HepG2 (cell line): ENCODE data around the gene SLC24A4. TPM values are rescaled to one million over a fixed set of nuclear protein-coding genes. Genes with fewer than 3 reads are reported as not detected.

Experiments
- ATAC-seq: fragments of 200-7000 bp; cut with Tn5 transposase; 3 replicates; pipeline ENCODE4 v1.9.1; 2020; ENCODE audit warnings: mild to moderate bottlenecking, moderate library complexity
- BruUV-seq: library from RNA; stranded (reverse); fragments of 400-500 nt; replicated peaks from 2 replicates; lab custom pipeline; 2021; lab: Mats Ljungman, UMichigan
- CTCF ChIA-PET: fragments of 300-600 bp; formaldehyde crosslinking; extraction: SDS; loops from one replicate; lab custom pipeline; 2021; ENCODE audit warnings: low total read pairs, inconsistent platforms, low intra/inter-chr PET ratio; lab: Yijun Ruan, JAX
- POLR2A ChIA-PET: fragments of 350-600 bp; sonication (Branson Sonifier 250); formaldehyde crosslinking; loops from one replicate; lab custom pipeline; 2020; ENCODE audit warnings: antibody characterized with exemption, inconsistent platforms; lab: Yijun Ruan, JAX
- DNase-seq: peaks from one replicate; pipeline ENCODE4 v3.0.0-alpha.2; 2015; ENCODE audit warnings: low spot score
- FAIRE-seq: peaks from 3 replicates; lab custom pipeline; 2011; peaks lifted over from hg19 to GRCh38; lab: Jason Lieb, UNC
- H2AFZ ChIP-seq: one replicate; pipeline ENCODE4 v1.6.1; 2011; ENCODE audit warnings: low read length, inconsistent platforms
- H3K27ac ChIP-seq: fragments of 300-600 bp; 3 replicates; pipeline ENCODE4 v1.8.0; 2011; ENCODE audit warnings: mixed run types, mild to moderate bottlenecking, mixed read lengths, low read length, inconsistent platforms; ENCODE audit not compliant: insufficient read depth; ENCODE audit errors: extremely low read length
- H3K27me3 ChIP-seq, 2 experiments: fragments of 200-600 bp in 1 of 2; 2 replicates in 1 of 2; 3 replicates in 1 of 2; pipeline versions ENCODE4 v1.6.0 to v1.8.0; 2011; ENCODE audit warnings: low read length in 2 of 2, mild to moderate bottlenecking in 2 of 2, moderate library complexity in 2 of 2, inconsistent platforms in 1 of 2; ENCODE audit not compliant: insufficient read depth in 2 of 2, control insufficient read depth in 1 of 2
- H3K36me3 ChIP-seq, 2 experiments: fragments of 200-600 bp in 1 of 2; replicated peaks in 1 of 2; 2 replicates in 1 of 2; 3 replicates in 1 of 2; pipeline versions ENCODE4 v1.5.1 to v1.8.0; 2011; ENCODE audit warnings: low read length in 2 of 2, inconsistent platforms in 1 of 2; ENCODE audit not compliant: insufficient read depth in 2 of 2, control insufficient read depth in 1 of 2
- H3K4me1 ChIP-seq: 2 replicates; pipeline ENCODE4 v1.5.1; 2012; ENCODE audit warnings: low read length, inconsistent platforms; ENCODE audit not compliant: insufficient read depth
- H3K4me2 ChIP-seq: 2 replicates; pipeline ENCODE4 v1.6.0; 2011; ENCODE audit warnings: low read depth, low read length, inconsistent platforms
- H3K4me3 ChIP-seq, 3 experiments: fragments of 200-600 bp in 1 of 3; sonication (generic), shearing (Covaris generic) in 1 of 3; replicated peaks in 1 of 3; 2 replicates each; pipeline ENCODE4 v1.5.1; 2011 to 2016; ENCODE audit warnings: low read length in 3 of 3, inconsistent platforms in 2 of 3, low read depth in 2 of 3, mild to moderate bottlenecking in 2 of 3, control low read depth in 1 of 3, mixed read lengths in 1 of 3; ENCODE audit not compliant: insufficient read depth in 1 of 3
- H3K79me2 ChIP-seq: one replicate; pipeline ENCODE4 v1.6.1; 2011; ENCODE audit warnings: low read length, inconsistent platforms; ENCODE audit not compliant: insufficient read depth
- H3K9ac ChIP-seq: 2 replicates; pipeline ENCODE4 v1.6.0; 2011; ENCODE audit warnings: mild to moderate bottlenecking, low read depth, low read length, inconsistent platforms; ENCODE audit not compliant: insufficient read depth
- H3K9me3 ChIP-seq: 2 replicates; pipeline ENCODE4 v1.5.1; 2012; ENCODE audit warnings: mild to moderate bottlenecking, low read length
- H4K20me1 ChIP-seq: 2 replicates; pipeline ENCODE4 v1.6.0; 2011; ENCODE audit warnings: inconsistent platforms, mild to moderate bottlenecking, low read length, moderate library complexity; ENCODE audit not compliant: insufficient read depth
- MAFF ChIP-seq: IDR thresholded peaks from 2 replicates; pipeline ENCODE4 v1.6.1; 2011; ENCODE audit warnings: low read depth, low read length, improper control_type of control experiment
- MAFK ChIP-seq, 2 experiments: IDR thresholded peaks in 1 of 2; conservative IDR thresholded peaks in 1 of 2; 2 replicates each; pipeline ENCODE4 v1.6.1; 2011; ENCODE audit warnings: improper control_type of control experiment in 2 of 2, low read length in 2 of 2
- TEF ChIP-seq: sonication (generic); formaldehyde crosslinking; IDR thresholded peaks from 2 replicates; pipeline ENCODE4 v1.5.0; 2020; ENCODE audit warnings: missing genetic modification reagents
- WGBS: methylation state at CpG from one replicate; pipeline ENCODE4 v1.1.6; 2017; ENCODE audit warnings: low lambda C conversion rate; 5-methylcytosine and 5-hydroxymethylcytosine counted together
- in situ Hi-C: cut with HindIII; loops from 2 replicates; pipeline ENCODE4 v1.10.0; 2017; ENCODE audit warnings: low pct_unique_long_range_greater_than_20kb; ENCODE audit not compliant: extremely low pct_ligation_motif_present
- intact Hi-C: fragments of 100-400 bp; cut with micrococcal nuclease; formaldehyde crosslinking; loops from one replicate; pipeline ENCODE4 v1.10.0; 2022; ENCODE audit not compliant: unreplicated experiment
- polyA plus RNA-seq, 8 experiments: library from polyadenylated mRNA; depleted of rRNA in 3 of 8; stranded (reverse) in 7 of 8; unstranded in 1 of 8; fragments of >200 nt; fragmentation: Illumina TruSeq in 4 of 8; extraction: Trizol in 4 of 8; gene quantifications; 2 replicates each; pipeline versions ENCODE4 v1.2.1 to v1.2.3, GENCODE V29; 2011 to 2016; ENCODE audit warnings: low read depth in 4 of 8, missing spikeins in 1 of 8, mixed read lengths in 1 of 8; ENCODE audit not compliant: insufficient read depth in 1 of 8
- total RNA-seq, 5 experiments: library from RNA; depleted of rRNA; stranded (reverse); fragments of >200 nt; fragmentation: Illumina TruSeq; extraction: Trizol; gene quantifications; 2 replicates each; pipeline ENCODE4 v1.2.3, GENCODE V29; 2016; ENCODE audit warnings: low read depth in 1 of 5
- TF ChIP-seq, protein P1 (sequence below), 2 experiments: fragments of 450-650 bp in 1 of 2; sonication (generic) in 1 of 2; formaldehyde crosslinking in 1 of 2; IDR thresholded peaks; 2 replicates each; pipeline versions ENCODE4 v1.6.1 to v1.8.0; 2016 to 2022; ENCODE audit warnings: antibody characterized with exemption in 1 of 2, mild to moderate bottlenecking in 1 of 2, missing genetic modification reagents in 1 of 2

Gene SLC24A4
- total and polyA plus RNA-seq, 2 of the 13 experiments (the other 11 are each of a cell fraction or from before 2014, with no cell fraction given), result not detected

DNA sequence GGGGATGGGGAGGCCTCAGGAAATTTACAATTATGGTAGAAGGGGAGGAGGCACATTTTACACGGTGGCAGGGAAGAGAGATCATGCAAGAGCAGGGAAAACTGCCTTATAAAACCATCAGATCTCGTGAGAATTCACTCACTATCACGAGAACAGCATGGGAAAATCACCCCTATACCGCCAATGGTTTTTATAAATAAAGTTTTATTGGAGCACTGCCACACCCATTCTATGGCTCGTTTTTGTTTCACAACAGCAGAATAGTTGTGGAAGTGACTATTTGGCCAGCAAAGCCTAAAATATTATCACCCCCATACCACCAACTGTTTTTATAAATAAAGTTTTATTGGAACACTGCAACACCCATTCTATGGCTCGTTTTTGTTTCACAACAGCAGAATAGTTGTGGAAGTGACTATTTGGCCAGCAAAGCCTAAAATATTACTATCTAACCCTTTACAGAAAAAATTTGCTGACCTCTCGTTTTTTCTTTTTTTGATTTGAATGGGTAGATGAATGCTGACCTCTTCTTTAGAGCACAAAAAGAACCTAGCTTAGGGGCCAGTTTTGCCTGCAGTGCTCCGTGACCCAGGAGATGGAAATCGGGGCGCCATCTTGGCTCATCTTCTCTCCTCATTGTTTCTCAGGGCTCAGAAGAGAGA lies 113.3 kb downstream of the SLC24A4 start:
- H2AFZ ChIP-seq, result no peak overlapping the region
- 11% methylated on average over 10 of the region's 10 CpGs for WGBS
- in situ Hi-C loops, result no loop called here

More for the DNA sequence above, 113.3 kb downstream of the SLC24A4 start:
- Histone ChIP-seq H3K36me3 (no peaks in the 10 kb centered on the region), H3K4me2 (no peak overlapping the region), H3K79me2 (no peaks in the 10 kb centered on the region), H3K9me3 (no peaks in the 10 kb centered on the region), H4K20me1 (no peaks in the 10 kb centered on the region), H3K9ac (no peak overlapping the region), H3K27me3 (peaks cover 2 to 30% of the 10 kb centered on the region in 2 experiments), H3K4me1 (no peaks in the 10 kb centered on the region), H3K4me3 (no peak overlapping the region)
- no peak for FAIRE-seq
- no peak for DNase-seq
- BruUV-seq, result no TSS peak
- POLR2A ChIA-PET, result no interaction called here
- CTCF ChIA-PET, result no interaction called here
- no peak for ATAC-seq
- intact Hi-C loops, result no loop called here
- TF ChIP-seq, protein P1, sequence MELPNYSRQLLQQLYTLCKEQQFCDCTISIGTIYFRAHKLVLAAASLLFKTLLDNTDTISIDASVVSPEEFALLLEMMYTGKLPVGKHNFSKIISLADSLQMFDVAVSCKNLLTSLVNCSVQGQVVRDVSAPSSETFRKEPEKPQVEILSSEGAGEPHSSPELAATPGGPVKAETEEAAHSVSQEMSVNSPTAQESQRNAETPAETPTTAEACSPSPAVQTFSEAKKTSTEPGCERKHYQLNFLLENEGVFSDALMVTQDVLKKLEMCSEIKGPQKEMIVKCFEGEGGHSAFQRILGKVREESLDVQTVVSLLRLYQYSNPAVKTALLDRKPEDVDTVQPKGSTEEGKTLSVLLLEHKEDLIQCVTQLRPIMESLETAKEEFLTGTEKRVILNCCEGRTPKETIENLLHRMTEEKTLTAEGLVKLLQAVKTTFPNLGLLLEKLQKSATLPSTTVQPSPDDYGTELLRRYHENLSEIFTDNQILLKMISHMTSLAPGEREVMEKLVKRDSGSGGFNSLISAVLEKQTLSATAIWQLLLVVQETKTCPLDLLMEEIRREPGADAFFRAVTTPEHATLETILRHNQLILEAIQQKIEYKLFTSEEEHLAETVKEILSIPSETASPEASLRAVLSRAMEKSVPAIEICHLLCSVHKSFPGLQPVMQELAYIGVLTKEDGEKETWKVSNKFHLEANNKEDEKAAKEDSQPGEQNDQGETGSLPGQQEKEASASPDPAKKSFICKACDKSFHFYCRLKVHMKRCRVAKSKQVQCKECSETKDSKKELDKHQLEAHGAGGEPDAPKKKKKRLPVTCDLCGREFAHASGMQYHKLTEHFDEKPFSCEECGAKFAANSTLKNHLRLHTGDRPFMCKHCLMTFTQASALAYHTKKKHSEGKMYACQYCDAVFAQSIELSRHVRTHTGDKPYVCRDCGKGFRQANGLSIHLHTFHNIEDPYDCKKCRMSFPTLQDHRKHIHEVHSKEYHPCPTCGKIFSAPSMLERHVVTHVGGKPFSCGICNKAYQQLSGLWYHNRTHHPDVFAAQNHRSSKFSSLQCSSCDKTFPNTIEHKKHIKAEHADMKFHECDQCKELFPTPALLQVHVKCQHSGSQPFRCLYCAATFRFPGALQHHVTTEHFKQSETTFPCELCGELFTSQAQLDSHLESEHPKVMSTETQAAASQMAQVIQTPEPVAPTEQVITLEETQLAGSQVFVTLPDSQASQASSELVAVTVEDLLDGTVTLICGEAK (IDR thresholded peaks at IDR 0.05), result peak; percentile 37; the same call in 1 of the 2 replicates
- TF ChIP-seq, protein P1 (CRISPR knock-in tag; IDR thresholded peaks at IDR 0.05), result no peak; the same call in 1 of the 2 replicates
- TF ChIP-seq TEF (CRISPR knock-in tag), result no peak
- TF ChIP-seq MAFK (conservative IDR thresholded peaks at IDR 0.05 in 1 of 2, IDR thresholded peaks at IDR 0.05 in 1 of 2; ENCODE audit: low read length in 2 of 2), result peak; percentile 79 to 87; a peak in 3 of 4 replicates
- TF ChIP-seq MAFF, result peak; percentile 78
- TF ChIP-seq, all 625 proteins: peak for 3
- H3K27ac ChIP-seq, result no peak overlapping the region
